ENCODE data around the gene HECTD4.
"Not testable (repeated sequence)": the region's sequence is repeated elsewhere in the genome, so short reads cannot be mapped to it uniquely, and the experiment has no call there.

The HECTD4 gene

DNA sequence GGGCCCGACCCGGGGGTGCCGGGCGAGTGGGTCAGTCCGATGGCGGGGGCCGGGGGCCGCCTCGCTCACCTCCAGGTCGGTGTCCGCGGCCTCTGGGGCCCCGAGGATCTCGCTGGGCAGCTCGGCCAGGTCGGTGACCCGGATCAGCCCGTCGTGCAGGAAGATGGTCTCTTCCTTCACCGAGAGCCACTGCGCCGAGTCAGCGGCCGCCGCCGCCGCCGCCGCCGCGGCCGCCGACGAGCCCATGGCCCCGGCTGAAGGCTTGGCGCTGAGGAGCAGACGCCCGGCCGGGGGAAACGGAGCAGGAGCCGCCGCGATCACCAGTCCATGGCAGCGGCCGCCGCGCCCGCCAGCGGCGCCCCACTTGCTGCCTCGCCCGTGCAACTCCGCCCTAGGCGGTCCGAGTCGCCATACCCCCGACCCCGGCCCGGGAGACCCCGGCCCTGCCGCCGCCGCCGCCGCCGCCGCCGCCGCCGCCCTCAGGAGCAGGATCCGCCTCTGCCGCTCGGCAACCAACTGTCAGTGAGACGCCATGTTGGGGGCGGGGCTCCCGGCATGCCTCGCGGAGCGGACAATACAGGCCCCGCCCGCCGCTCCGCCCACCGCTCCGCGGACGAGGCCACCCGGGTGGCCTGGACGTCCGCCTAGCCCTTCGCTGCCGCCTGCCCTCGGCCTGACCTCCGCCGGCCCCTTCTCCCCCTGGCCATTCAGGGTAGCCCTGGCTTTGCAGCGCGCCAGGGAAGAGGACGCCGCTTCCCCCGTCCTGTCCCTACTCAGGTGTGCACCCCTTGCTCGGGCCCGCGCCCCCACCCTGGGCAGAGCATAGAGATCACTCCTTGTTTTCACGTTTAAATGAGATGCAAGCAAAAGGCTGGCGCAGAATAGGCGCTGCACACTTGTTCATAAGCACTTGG lies at the start of gene HECTD4:
Gene HECTD4, minus strand, starts transcription at position 549 of the 914 bp plus-strand sequence. Its CDS starts 303 bp downstream, at position 246.
- peak; percentile 91 for DNase-seq

DNA sequence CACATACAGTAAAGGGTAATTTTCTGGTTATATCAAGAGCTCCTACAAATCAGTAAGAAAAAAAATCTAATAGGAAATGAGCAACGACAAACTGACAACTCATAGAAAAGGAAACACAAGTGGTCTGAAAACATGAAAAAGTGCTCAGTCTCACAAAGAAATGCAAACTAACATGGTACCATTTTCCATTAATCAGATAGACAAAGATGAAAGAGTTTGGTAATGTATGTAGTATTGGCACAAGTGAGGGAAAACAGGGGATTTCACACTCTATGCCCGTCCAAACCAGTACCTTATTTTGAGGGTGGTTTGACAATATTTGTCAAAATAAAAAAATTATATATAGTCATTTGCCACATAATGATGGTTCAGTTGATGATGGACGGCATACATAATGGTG lies 49.7 kb upstream of the HECTD4 start:
- DNase-seq = no peak

GRCh38 chr12:112430929-112431328 lies 48.7 kb upstream of the HECTD4 start:
- no peak for DNase-seq

DNA sequence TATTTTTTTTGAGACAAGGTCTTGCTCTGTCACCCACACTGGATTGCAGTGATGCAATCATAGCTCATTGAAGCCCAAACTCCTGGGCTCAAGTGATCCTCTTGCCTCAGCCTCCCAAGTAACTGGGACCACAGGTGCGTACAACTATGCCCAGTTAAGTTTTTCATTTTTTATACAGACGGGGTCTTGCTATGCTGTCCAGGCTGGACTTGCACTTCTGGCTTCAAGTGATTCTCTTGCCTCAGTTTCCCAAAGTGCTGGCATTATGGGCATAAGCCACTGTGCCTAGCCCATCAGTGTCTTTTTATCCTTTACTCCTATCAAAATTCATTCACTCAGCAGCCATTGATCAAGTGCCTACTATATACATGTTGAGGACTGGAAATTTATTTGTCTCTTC lies 45.5 kb upstream of the HECTD4 start:
- DNase-seq = no peak

DNA sequence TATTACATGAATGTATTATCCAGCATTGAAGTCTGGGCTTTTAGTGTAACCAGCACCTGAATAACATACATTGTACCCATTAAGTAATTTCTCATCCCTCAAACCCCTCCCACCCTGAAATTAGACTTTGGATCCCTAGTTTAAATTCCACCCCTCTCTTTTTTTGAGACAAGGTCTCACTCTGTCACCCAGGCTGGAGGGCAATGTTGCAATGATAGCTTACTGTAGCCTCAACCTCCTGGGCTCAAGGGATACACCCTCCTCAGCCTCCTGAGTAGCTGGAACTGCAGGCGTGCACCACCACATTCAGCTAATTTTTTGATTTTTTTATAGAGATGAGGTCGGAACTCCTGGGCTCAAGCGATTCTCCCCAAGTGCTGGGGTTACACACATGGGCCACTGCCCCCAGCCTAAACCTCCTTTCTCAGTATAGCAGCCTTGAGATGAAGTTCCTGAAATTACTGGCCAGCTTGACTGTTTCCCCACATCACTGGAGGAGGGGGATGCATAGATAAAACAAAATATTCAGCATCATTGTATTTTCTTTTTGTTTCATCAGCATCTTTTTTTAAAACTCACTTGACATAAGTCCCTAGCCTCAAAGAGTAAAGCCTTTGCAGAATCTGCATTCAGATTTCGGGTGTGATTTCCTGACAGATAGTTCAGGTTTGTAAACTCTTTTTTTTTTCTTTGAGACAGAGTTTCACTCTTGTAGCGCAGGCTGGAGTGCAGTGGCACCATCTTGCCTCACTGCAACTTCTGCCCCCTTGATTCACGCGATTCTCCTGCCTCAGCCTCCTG lies 43.6 kb upstream of the HECTD4 start:
- no peak for DNase-seq

GRCh38 chr12:112424126-112424525 lies 41.9 kb upstream of the HECTD4 start:
- DNase-seq = no peak

DNA sequence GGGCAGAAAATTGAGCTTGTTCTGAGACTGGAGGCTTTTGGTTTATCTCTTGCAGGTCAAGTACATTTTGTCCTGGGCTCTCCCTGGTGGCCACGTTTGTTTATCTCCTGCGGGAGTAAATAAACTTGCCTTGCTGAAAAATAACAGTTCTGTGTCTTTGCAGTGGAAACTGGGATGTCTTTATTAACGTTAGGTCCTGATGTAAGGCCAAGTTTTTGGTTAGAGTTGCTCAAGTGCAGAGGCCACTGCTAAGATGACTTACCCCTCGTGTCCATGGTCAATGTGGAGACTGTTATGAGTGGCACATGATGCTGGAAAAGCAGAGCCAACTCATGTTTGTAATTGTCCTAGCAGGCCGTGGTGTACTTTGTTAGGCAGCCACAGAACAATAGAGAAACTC lies 40.3 kb upstream of the HECTD4 start:
- DNase-seq = no peak

DNA sequence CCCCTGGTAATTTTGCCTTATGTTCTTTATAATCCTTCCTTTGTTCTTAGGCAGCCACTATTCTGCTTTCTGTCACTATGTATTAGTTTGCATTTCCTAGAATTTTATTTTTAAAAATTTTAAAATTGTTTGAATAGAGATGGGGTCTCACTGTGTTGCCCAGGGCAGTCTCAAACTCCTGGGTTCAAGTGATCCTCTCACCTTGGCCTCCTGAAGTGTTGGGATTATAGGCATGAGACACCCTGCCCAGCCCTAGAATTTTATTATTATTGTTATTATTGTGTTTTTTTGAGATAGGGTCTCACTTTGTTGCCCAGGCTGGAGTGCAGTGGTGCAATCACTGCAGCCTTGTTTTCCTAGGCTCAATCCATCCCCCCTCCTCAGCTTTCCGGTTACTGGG lies 39.1 kb upstream of the HECTD4 start:
- DNase-seq = no peak

- no peak for DNase-seq
These were observed 38.5 kb upstream of the HECTD4 start for GRCh38 chr12:112420740-112421139.

GRCh38 chr12:112419297-112420133 lies 37.3 kb upstream of the HECTD4 start:
- DNase-seq = no peak

GRCh38 chr12:112418608-112419296 lies 36.5 kb upstream of the HECTD4 start, which contains the start of gene PTPN11:
Gene PTPN11, plus strand, starts transcription at chr12:112418947. Its CDS starts 165 bp downstream, at chr12:112419112.
- DNase-seq = peak; percentile 64

DNA sequence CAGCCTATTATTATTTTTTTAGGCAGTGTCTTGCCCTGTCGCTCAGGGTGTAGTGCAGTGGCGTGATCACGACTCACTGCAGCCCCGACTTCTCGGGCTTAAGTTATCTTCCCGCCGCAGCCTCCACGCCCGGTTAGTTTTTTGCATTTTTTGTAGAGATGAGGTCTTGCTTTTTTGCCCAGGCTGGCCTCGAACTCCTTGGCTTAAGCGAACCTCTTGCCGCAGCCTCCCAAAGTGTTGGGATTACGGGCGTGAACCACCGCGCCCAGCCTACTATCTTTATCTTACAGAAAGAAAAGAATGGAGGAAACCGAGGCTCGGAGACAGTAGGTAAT lies 36.0 kb upstream of the HECTD4 start:
- DNase-seq = no peak

GRCh38 chr12:112415457-112415856 lies 33.2 kb upstream of the HECTD4 start:
- DNase-seq = not testable (repeated sequence)

DNA sequence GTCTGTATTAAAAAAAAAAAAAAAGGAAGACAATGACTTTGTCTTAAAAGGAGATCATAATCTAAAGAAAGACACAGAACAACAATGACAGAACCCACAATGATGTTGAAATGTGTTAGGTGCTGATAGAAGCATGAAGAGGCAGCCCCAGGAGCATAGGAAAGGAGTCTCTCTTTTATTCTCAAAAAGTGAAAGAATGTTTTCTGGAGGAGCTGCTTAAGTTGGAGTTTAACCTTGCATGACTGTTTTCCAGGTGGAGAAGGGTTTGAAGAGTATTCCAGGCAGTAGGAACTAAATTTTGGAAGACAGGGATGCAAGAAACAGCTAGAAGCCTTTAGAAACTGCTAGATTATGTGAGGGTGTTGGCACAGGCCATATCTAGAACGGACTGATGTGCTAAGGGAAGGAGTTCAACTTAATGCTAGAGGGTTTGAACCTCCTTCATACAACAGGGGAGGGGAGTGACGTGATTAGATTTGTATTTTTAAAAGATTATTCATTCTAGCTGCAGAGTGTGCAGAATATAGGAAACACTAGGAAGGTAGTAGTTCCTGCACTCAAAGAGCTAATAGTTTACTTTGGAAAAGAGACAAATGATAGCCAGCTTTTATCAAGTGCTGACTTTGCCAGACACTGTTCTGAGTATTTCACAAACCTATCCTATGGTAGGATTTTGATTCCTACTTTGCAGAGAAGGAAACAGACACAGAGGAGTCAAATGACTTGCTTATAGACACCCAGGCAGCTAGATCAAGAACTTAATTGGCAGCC lies 31.8 kb upstream of the HECTD4 start:
- DNase-seq = no peak

DNA sequence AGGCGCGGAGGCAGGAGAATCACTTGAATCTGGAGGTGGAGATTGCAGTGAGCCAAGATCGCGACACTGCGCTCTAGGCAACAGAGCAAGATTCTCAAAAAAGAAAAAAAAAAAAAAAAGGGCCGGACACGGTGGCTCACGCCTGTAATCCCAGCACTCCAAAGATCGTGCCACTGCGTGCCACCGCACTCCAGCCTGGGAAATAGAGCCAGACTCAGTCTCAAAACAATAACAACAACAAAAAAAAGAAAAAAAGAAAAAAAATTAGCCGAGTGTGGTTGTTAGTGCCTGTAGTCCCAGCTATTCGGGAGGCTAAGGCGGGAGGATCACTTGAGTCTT lies 27.6 kb upstream of the HECTD4 start:
- DNase-seq = no peak

GRCh38 chr12:112409064-112409905 lies 27.1 kb upstream of the HECTD4 start, which contains the start of gene RPL6:
Gene RPL6, minus strand, starts transcription at chr12:112409605. Its CDS starts 949 bp downstream, at chr12:112408656.
- peak; percentile 95 for DNase-seq

- no peak for DNase-seq
These were observed 26.4 kb upstream of the HECTD4 start for GRCh38 chr12:112408621-112409020.

- not testable (repeated sequence) for DNase-seq
These were observed 25.5 kb upstream of the HECTD4 start for GRCh38 chr12:112407683-112408082.

GRCh38 chr12:112406519-112407488 lies 24.6 kb upstream of the HECTD4 start:
- DNase-seq = no peak

Measured in NCI-H2029 (cell line).